ENCODE measurements around the gene EXOC3. TPM values are rescaled to one million over a fixed set of nuclear protein-coding genes. Genes with fewer than 3 reads are reported as not detected.
"Not testable (repeated sequence)": the region's sequence is repeated elsewhere in the genome, so short reads cannot be mapped to it uniquely, and the experiment has no call there.

Gene EXOC3
- total RNA-seq, 1 donor from 2014 or later, result 73.5 TPM

- H3K36me3 Mint-ChIP-seq, result no peaks in the 10 kb centered on the region
- H3K27me3 Mint-ChIP-seq (ENCODE audit: low read depth), result peaks cover 25% of the 10 kb centered on the region
- no peak overlapping the region for H3K4me3 Mint-ChIP-seq
- no peak overlapping the region for H3K27ac Mint-ChIP-seq
- H3K9me3 Mint-ChIP-seq, result no peaks in the 10 kb centered on the region
- TF ChIP-seq CTCF (IDR thresholded peaks at IDR 0.05; ENCODE audit: unreplicated experiment), result no peak
- DNase-seq (ENCODE audit: low spot score in 2 of 2, unreplicated experiment in 2 of 2), result no peak
- H3K4me1 Mint-ChIP-seq, result no peaks in the 10 kb centered on the region
Observed at GRCh38 chr5:485113-485945, 42.4 kb downstream of the EXOC3 start.

DNA sequence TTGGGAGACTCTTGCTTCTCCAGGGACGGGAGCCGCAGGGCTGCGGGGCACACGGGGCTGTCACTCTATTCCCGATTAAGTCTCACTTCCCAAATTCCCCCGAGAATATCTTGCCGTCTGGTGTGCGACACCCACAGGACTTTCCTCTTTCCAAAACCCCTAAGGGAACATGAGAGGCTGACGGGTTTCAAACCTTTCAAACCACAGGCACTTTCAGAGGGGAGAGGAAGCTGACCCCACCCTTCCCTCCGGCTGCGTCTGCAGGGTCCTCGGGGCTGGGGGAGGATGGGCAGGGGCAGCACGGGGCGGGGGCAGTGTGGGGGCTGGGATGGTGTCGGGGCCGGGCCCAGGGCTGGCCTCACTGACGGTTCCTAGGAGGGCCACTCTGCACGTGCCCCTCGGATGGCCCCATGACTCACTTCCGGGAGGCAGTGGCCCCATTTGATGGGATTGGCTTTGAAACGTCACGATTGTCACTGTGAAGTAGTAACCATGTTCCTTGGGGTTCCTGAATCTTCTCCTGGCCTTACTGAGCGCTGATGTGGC, 43.0 kb downstream of the EXOC3 start:
- Mint-ChIP-seq H3K9me3 (no peaks in the 10 kb centered on the region), H3K36me3 (no peaks in the 10 kb centered on the region), H3K27me3 (ENCODE audit: low read depth) (peaks cover 29% of the 10 kb centered on the region), H3K4me1 (no peaks in the 10 kb centered on the region), H3K4me3 (no peak overlapping the region), H3K27ac (no peak overlapping the region)
- TF ChIP-seq CTCF (IDR thresholded peaks at IDR 0.05; ENCODE audit: unreplicated experiment), result no peak
- DNase-seq (ENCODE audit: low spot score in 2 of 2, unreplicated experiment in 2 of 2), result no peak

DNA sequence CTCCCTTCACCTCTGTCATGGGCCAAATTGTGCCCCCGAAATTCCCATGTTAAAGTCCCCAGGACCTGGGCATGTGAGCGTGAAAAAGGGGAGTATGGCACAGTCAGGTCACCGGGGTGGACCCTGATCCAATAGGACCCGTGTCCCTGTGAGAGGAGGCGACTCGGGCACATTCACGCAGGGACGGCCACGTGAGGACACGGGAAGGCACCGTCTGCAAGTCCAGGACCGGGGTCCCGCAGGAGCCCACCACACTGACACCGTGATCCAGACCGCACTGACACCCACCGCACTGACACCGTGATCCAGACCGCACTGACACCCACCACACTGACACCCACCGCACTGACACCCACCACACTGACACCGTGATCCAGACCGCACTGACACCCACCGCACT, 43.6 kb downstream of the EXOC3 start:
- not testable (repeated sequence) for H3K4me3 Mint-ChIP-seq; H3K27ac Mint-ChIP-seq; H3K36me3 Mint-ChIP-seq; H3K4me1 Mint-ChIP-seq; DNase-seq (ENCODE audit: low spot score in 2 of 2, unreplicated experiment in 2 of 2); H3K9me3 Mint-ChIP-seq
- H3K27me3 Mint-ChIP-seq (ENCODE audit: low read depth), result peaks cover 27% of the 10 kb centered on the region

- peaks cover 4% of the 10 kb centered on the region for H3K4me1 Mint-ChIP-seq
- no peak overlapping the region for H3K4me3 Mint-ChIP-seq
- no peak for TF ChIP-seq CTCF (IDR thresholded peaks at IDR 0.05; ENCODE audit: unreplicated experiment)
- no peak for DNase-seq (ENCODE audit: low spot score in 2 of 2, unreplicated experiment in 2 of 2)
- peaks cover 36% of the 10 kb centered on the region for H3K27me3 Mint-ChIP-seq (ENCODE audit: low read depth)
- H3K9me3 Mint-ChIP-seq, result no peaks in the 10 kb centered on the region
- no peak overlapping the region for H3K27ac Mint-ChIP-seq
- H3K36me3 Mint-ChIP-seq, result no peaks in the 10 kb centered on the region
Observed at GRCh38 chr5:488241-488640, 45.3 kb downstream of the EXOC3 start.

GRCh38 chr5:488744-489688, 46.0 kb downstream of the EXOC3 start:
- no peak for DNase-seq (ENCODE audit: low spot score in 2 of 2, unreplicated experiment in 2 of 2)
- no peak overlapping the region for H3K4me3 Mint-ChIP-seq
- no peaks in the 10 kb centered on the region for H3K9me3 Mint-ChIP-seq
- TF ChIP-seq CTCF (IDR thresholded peaks at IDR 0.05; ENCODE audit: unreplicated experiment), result no peak
- peaks cover 5% of the 10 kb centered on the region for H3K4me1 Mint-ChIP-seq
- H3K36me3 Mint-ChIP-seq, result no peaks in the 10 kb centered on the region
- H3K27ac Mint-ChIP-seq, result no peak overlapping the region
- peaks cover 44% of the 10 kb centered on the region for H3K27me3 Mint-ChIP-seq (ENCODE audit: low read depth)

Data from mesothelial cell of epicardium (in vitro differentiated cells).